T-helper 2 cell treated with Interferon-gamma antibody and Interleukin-4, amounts not matched to agents 5 μg/mL and 100 μg/mL, for 36 hours (primary cell): ENCODE results near the gene FEM1B.

ENCODE experiments used
- DNase-seq: peaks from one replicate; pipeline ENCODE4 v3.0.0; 2021; ENCODE audit warnings: low spot score
- H3K27ac Mint-ChIP-seq: one replicate; pipeline ENCODE4 v1.8.0; 2021; ENCODE audit warnings: mild to moderate bottlenecking, mixed read lengths
- H3K27me3 Mint-ChIP-seq: one replicate; pipeline ENCODE4 v1.8.0; 2021; ENCODE audit warnings: low read depth, mixed read lengths
- H3K36me3 Mint-ChIP-seq: one replicate; pipeline ENCODE4 v1.8.0; 2021; ENCODE audit warnings: low read depth, mixed read lengths
- H3K4me1 Mint-ChIP-seq: one replicate; pipeline ENCODE4 v1.8.0; 2021; ENCODE audit warnings: low read depth, mixed read lengths
- H3K4me3 Mint-ChIP-seq: one replicate; pipeline ENCODE4 v1.8.0; 2022; ENCODE audit warnings: mild to moderate bottlenecking, moderate library complexity, mixed read lengths
- H3K9me3 Mint-ChIP-seq: one replicate; pipeline ENCODE4 v1.8.0; 2021; ENCODE audit warnings: mixed read lengths

Gene FEM1B

GRCh38 chr15:68341760-68342725 is 64.5 kb downstream of the FEM1B start:
- Mint-ChIP-seq H3K9me3 (no peaks in the 10 kb centered on the region), H3K4me3 (no peak overlapping the region), H3K27ac (no peak overlapping the region), H3K27me3 (peaks cover 3% of the 10 kb centered on the region), H3K4me1 (peaks cover 4% of the 10 kb centered on the region), H3K36me3 (no peaks in the 10 kb centered on the region)
- DNase-seq: no peak

GRCh38 chr15:68343579-68344225 is 66.2 kb downstream of the FEM1B start:
- H3K27ac Mint-ChIP-seq: no peak overlapping the region
- peaks cover 6% of the 10 kb centered on the region for H3K4me1 Mint-ChIP-seq
- peaks cover 3% of the 10 kb centered on the region for H3K27me3 Mint-ChIP-seq
- H3K9me3 Mint-ChIP-seq: no peaks in the 10 kb centered on the region
- no peaks in the 10 kb centered on the region for H3K36me3 Mint-ChIP-seq
- no peak for DNase-seq
- no peak overlapping the region for H3K4me3 Mint-ChIP-seq

DNA sequence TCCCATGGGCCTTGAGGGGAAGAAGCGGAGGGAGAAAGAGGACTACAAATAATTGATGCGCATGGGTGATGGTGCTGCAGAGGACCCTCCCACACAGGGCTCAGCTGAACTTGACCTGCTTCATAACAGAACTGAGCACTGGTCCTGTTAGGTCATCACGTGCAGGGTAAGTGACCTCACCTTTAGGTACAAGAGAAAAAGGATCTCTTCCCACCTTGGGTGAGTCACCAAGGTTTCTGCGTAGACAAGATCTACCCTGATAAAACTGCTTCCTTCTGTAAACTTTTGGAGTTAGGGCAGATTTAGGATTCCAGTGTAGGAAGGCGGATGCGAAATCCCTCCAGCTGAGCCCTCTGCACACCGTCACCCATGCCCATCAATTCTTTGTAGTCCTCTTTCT is 67.1 kb downstream of the FEM1B start:
- no peak for DNase-seq
- peaks cover 6% of the 10 kb centered on the region for H3K4me1 Mint-ChIP-seq
- no peaks in the 10 kb centered on the region for H3K36me3 Mint-ChIP-seq
- H3K9me3 Mint-ChIP-seq: no peaks in the 10 kb centered on the region
- no peak overlapping the region for H3K4me3 Mint-ChIP-seq
- H3K27ac Mint-ChIP-seq: no peak overlapping the region
- peaks cover 3% of the 10 kb centered on the region for H3K27me3 Mint-ChIP-seq
